ENCODE measurements around the gene TNS2. TPM values are rescaled to one million over a fixed set of nuclear protein-coding genes. Genes with fewer than 3 reads are reported as not detected.

Gene TNS2
- total and polyA plus RNA-seq, 2 of the 13 experiments (the other 11 are each of a cell fraction or from before 2014, with no cell fraction given), result 8.9 to 20.4 TPM

- TF ChIP-seq FOXP4 (CRISPR knock-in tag; IDR thresholded peaks at IDR 0.05) (peak; percentile 88), ARNT2 (CRISPR knock-in tag; IDR thresholded peaks at IDR 0.05; ENCODE audit: low read depth) (peak; percentile 42; the same call in 1 of the 2 replicates), ZNF317 (CRISPR knock-in tag; IDR thresholded peaks at IDR 0.05) (0 out of 2 replicates have a peak, but pooled peaks have one; percentile 13), ZNF235 (CRISPR knock-in tag; IDR thresholded peaks at IDR 0.05; ENCODE audit: borderline replicate concordance) (peak; percentile 53; the same call in 1 of the 2 replicates), ZSCAN20 (CRISPR knock-in tag; IDR thresholded peaks at IDR 0.05; ENCODE audit: borderline replicate concordance) (no peak), NFATC3 (CRISPR knock-in tag; IDR thresholded peaks at IDR 0.05) (no peak), ZSCAN25 (CRISPR knock-in tag; IDR thresholded peaks at IDR 0.05) (peak; percentile 11; the same call in 1 of the 2 replicates), LCORL (IDR thresholded peaks at IDR 0.05) (no peak), LCORL (CRISPR knock-in tag; IDR thresholded peaks at IDR 0.05) (peak; percentile 89), BRF2 (CRISPR knock-in tag; IDR thresholded peaks at IDR 0.05) (no peak), GATA4 (IDR thresholded peaks at IDR 0.05; ENCODE audit: borderline replicate concordance, low read depth) (peak; percentile 27; the same call in 1 of the 2 replicates), POLR2AphosphoS2 (IDR thresholded peaks at IDR 0.05; ENCODE audit: low read depth, low read length) (no peak), ATF2 (CRISPR knock-in tag; IDR thresholded peaks at IDR 0.05) (peak; percentile 84), THAP8 (CRISPR knock-in tag; IDR thresholded peaks at IDR 0.05; ENCODE audit: borderline replicate concordance) (no peak; the same call in 1 of the 2 replicates), PHF21A (CRISPR knock-in tag; IDR thresholded peaks at IDR 0.05) (peak; percentile 93), ZFX (CRISPR knock-in tag; IDR thresholded peaks at IDR 0.05; ENCODE audit: low read depth) (peak; percentile 90), ZNF34 (CRISPR knock-in tag; IDR thresholded peaks at IDR 0.05; ENCODE audit: borderline replicate concordance) (no peak), KLF11 (CRISPR knock-in tag; IDR thresholded peaks at IDR 0.05) (no peak)
- TF ChIP-seq, protein P1, sequence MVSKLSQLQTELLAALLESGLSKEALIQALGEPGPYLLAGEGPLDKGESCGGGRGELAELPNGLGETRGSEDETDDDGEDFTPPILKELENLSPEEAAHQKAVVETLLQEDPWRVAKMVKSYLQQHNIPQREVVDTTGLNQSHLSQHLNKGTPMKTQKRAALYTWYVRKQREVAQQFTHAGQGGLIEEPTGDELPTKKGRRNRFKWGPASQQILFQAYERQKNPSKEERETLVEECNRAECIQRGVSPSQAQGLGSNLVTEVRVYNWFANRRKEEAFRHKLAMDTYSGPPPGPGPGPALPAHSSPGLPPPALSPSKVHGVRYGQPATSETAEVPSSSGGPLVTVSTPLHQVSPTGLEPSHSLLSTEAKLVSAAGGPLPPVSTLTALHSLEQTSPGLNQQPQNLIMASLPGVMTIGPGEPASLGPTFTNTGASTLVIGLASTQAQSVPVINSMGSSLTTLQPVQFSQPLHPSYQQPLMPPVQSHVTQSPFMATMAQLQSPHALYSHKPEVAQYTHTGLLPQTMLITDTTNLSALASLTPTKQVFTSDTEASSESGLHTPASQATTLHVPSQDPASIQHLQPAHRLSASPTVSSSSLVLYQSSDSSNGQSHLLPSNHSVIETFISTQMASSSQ (IDR thresholded peaks at IDR 0.05; ENCODE audit: low read depth), result 0 out of 2 replicates have a peak, but pooled peaks have one; percentile 14
- TF ChIP-seq, protein P1 (CRISPR knock-in tag; IDR thresholded peaks at IDR 0.05; ENCODE audit: borderline replicate concordance), result 0 out of 2 replicates have a peak, but pooled peaks have one; percentile 11
These were observed 1.4 kb downstream of the TNS2 start (continued) for GRCh38 chr12:53051058-53051880.

Data from HepG2 (cell line).